GM12878 (cell line): ENCODE data around the gene PTPRN2. TPM values are rescaled to one million over a fixed set of nuclear protein-coding genes. Genes with fewer than 3 reads are reported as not detected.

ENCODE experiments used
- ATAC-seq: fragments of 200-7000 bp; cut with Tn5 transposase; 3 replicates; pipeline ENCODE4 v1.9.1; 2020; ENCODE audit warnings: mild to moderate bottlenecking, moderate library complexity
- BruUV-seq: library from RNA; stranded (reverse); fragments of 400-500 nt; replicated peaks from 2 replicates; lab custom pipeline; 2021; lab: Mats Ljungman, UMichigan
- CTCF ChIA-PET: fragments of 300-600 bp; sonication (Branson Sonifier 250); formaldehyde crosslinking; extraction: SDS; loops from one replicate; lab custom pipeline; 2021; ENCODE audit warnings: inconsistent platforms; lab: Yijun Ruan, JAX
- POLR2A ChIA-PET: fragments of 350-600 bp; formaldehyde crosslinking; extraction: SDS; loops from one replicate; lab custom pipeline; 2021; ENCODE audit warnings: inconsistent platforms; lab: Charles Lee
- RAD21 ChIA-PET: fragments of 300-600 bp; sonication (Branson Sonifier 250); formaldehyde crosslinking; loops from one replicate; lab custom pipeline; 2023; ENCODE audit warnings: antibody characterized with exemption; ENCODE audit not compliant: unreplicated experiment; lab: Charles Lee
- SMC1A ChIA-PET: fragments of 300-600 bp; sonication (Branson Sonifier 250); formaldehyde crosslinking; loops from one replicate; lab custom pipeline; 2023; ENCODE audit not compliant: unreplicated experiment, uncharacterized antibody; lab: Charles Lee
- DNase-seq: peaks from one replicate; pipeline ENCODE4 v3.0.0-alpha.2; 2011; ENCODE audit warnings: low read depth, low spot score
- FAIRE-seq: peaks from 3 replicates; lab custom pipeline; 2011; peaks lifted over from hg19 to GRCh38; lab: Jason Lieb, UNC
- H2AFZ ChIP-seq: 2 replicates; pipeline ENCODE4 v1.6.0; 2011; ENCODE audit warnings: low read depth, low read length, control low read depth; ENCODE audit not compliant: control insufficient read depth
- H3K27ac ChIP-seq: 2 replicates; pipeline ENCODE4 v1.5.1; 2011; ENCODE audit warnings: control low read depth; ENCODE audit not compliant: control insufficient read depth, insufficient read depth
- H3K27me3 ChIP-seq, 2 experiments: replicated peaks in 1 of 2; 2 replicates each; pipeline versions ENCODE4 v1.6.0 to v1.6.1; 2011; ENCODE audit warnings: low read length in 1 of 2; ENCODE audit not compliant: control insufficient read depth in 2 of 2, insufficient read depth in 2 of 2
- H3K36me3 ChIP-seq, 2 experiments: 2 replicates each; pipeline ENCODE4 v1.5.1; 2011; ENCODE audit warnings: low read length in 1 of 2; ENCODE audit not compliant: control insufficient read depth in 2 of 2, insufficient read depth in 2 of 2
- H3K4me1 ChIP-seq: 2 replicates; pipeline ENCODE4 v1.6.1; 2011; ENCODE audit warnings: mild to moderate bottlenecking, low read length, moderate library complexity, mixed read lengths; ENCODE audit not compliant: control insufficient read depth, insufficient read depth
- H3K4me2 ChIP-seq: 2 replicates; pipeline ENCODE4 v1.6.0; 2011; ENCODE audit warnings: control low read depth; ENCODE audit not compliant: control insufficient read depth, insufficient read depth
- H3K4me3 ChIP-seq: fragments of 200-600 bp; sonication (generic); 2 replicates; pipeline ENCODE4 v1.5.1; 2016
- H3K79me2 ChIP-seq: 2 replicates; pipeline ENCODE4 v1.6.0; 2011; ENCODE audit warnings: low read length; ENCODE audit not compliant: control insufficient read depth, insufficient read depth
- H3K9ac ChIP-seq: 2 replicates; pipeline ENCODE4 v1.8.0; 2011; ENCODE audit warnings: low read length, control low read depth, mixed read lengths; ENCODE audit not compliant: control insufficient read depth, insufficient read depth
- H3K9me3 ChIP-seq: replicated peaks from 3 replicates; pipeline ENCODE4 v1.5.1; 2011; ENCODE audit warnings: mild to moderate bottlenecking, low read length; ENCODE audit not compliant: control insufficient read depth, insufficient read depth
- H4K20me1 ChIP-seq: 2 replicates; pipeline ENCODE4 v1.6.0; 2011; ENCODE audit not compliant: control insufficient read depth, insufficient read depth
- DPF2 ChIP-seq: fragments of 450-650 bp; IDR thresholded peaks from 2 replicates; pipeline ENCODE4 v1.6.1; 2017; ENCODE audit warnings: mild to moderate bottlenecking
- ETV6 ChIP-seq, 2 experiments: fragments of 450-650 bp in 1 of 2; IDR thresholded peaks in 1 of 2; conservative IDR thresholded peaks in 1 of 2; 2 replicates each; pipeline ENCODE4 v1.6.1; 2014; ENCODE audit warnings: antibody characterized with exemption in 1 of 2, borderline replicate concordance in 1 of 2, low read depth in 1 of 2, mild to moderate bottlenecking in 1 of 2, moderate library complexity in 1 of 2
- FOXK2 ChIP-seq: fragments of 450-650 bp; IDR thresholded peaks from 2 replicates; pipeline ENCODE4 v1.6.1; 2017; ENCODE audit warnings: mild to moderate bottlenecking, moderate library complexity
- MEF2B ChIP-seq: fragments of 450-650 bp; IDR thresholded peaks from 2 replicates; pipeline ENCODE4 v1.6.1; 2018; ENCODE audit warnings: mild to moderate bottlenecking, moderate library complexity; ENCODE audit not compliant: partially characterized antibody, poor library complexity, severe bottlenecking
- POLR2AphosphoS2 ChIP-seq: IDR thresholded peaks from 2 replicates; pipeline ENCODE4 v1.6.1; 2011; ENCODE audit warnings: low read depth, mild to moderate bottlenecking, low read length, improper control_type of control experiment, moderate library complexity
- RAD21 ChIP-seq: IDR thresholded peaks from 2 replicates; pipeline ENCODE4 v1.6.1; 2011; ENCODE audit warnings: mild to moderate bottlenecking, low read depth, low read length, moderate library complexity; ENCODE audit not compliant: insufficient read depth
- SMARCA5 ChIP-seq: fragments of 450-650 bp; IDR thresholded peaks from 2 replicates; pipeline ENCODE4 v1.6.1; 2017; ENCODE audit warnings: mild to moderate bottlenecking
- SUZ12 ChIP-seq: fragments of 200-600 bp; sonication (generic); IDR thresholded peaks from one replicate; pipeline ENCODE4 v1.6.1; 2018; ENCODE audit warnings: antibody characterized with exemption, mild to moderate bottlenecking; ENCODE audit not compliant: unreplicated experiment
- TARDBP ChIP-seq: IDR thresholded peaks from 2 replicates; pipeline ENCODE4 v1.6.1; 2016; ENCODE audit warnings: borderline replicate concordance
- ZBED1 ChIP-seq: IDR thresholded peaks from 2 replicates; pipeline ENCODE4 v1.6.1; 2016; ENCODE audit warnings: borderline replicate concordance
- WGBS: methylation state at CpG from one replicate; pipeline ENCODE4 v1.1.6; 2016; ENCODE audit warnings: low lambda C conversion rate; ENCODE audit not compliant: insufficient replicate concordance, insufficient coverage; ENCODE audit errors: missing lambda C conversion rate; 5-methylcytosine and 5-hydroxymethylcytosine counted together
- in situ Hi-C: fragments of 300-500 bp; cut with MboI; formaldehyde crosslinking; loops from 9 replicates; pipeline ENCODE4 v1.14.3; 2018; ENCODE audit warnings: mixed read lengths
- intact Hi-C: fragments of 100-400 bp; cut with micrococcal nuclease; formaldehyde crosslinking; loops from one replicate; pipeline ENCODE4 v1.14.2; 2022; ENCODE audit not compliant: unreplicated experiment
- polyA plus RNA-seq, 11 experiments: library from polyadenylated mRNA; depleted of rRNA in 4 of 11; unstranded in 6 of 11; stranded (reverse) in 5 of 11; fragments of >200 nt; fragmentation: Nextera tagmentation in 4 of 11; fragmentation: Illumina TruSeq in 1 of 11; extraction: Ambion mirVana in 4 of 11; extraction: Trizol in 1 of 11; gene quantifications; 1 replicate in 1 of 11; 2 replicates in 10 of 11; pipeline versions ENCODE4 v1.2.1 to v1.2.3, GENCODE V29; 2011 to 2016; ENCODE audit warnings: inconsistent platforms in 2 of 11, missing spikeins in 2 of 11, low read depth in 1 of 11
- total RNA-seq, 4 experiments: library from RNA; depleted of rRNA in 3 of 4; stranded (reverse); fragments of >200 nt in 3 of 4; fragmentation: Illumina TruSeq in 1 of 4; extraction: Trizol in 1 of 4; gene quantifications; 2 replicates each; pipeline versions ENCODE4 v1.2.1 to v1.2.3, GENCODE V29; 2013 to 2021
- TF ChIP-seq, protein P1 (sequence below): fragments of 450-650 bp; IDR thresholded peaks from 2 replicates; pipeline ENCODE4 v1.6.1; 2018; ENCODE audit warnings: mild to moderate bottlenecking, low read depth, moderate library complexity; ENCODE audit not compliant: partially characterized antibody
- TF ChIP-seq, protein P2 (sequence below): IDR thresholded peaks from 2 replicates; pipeline ENCODE4 v1.6.1; 2012; ENCODE audit warnings: low read depth, low read length, improper control_type of control experiment

The PTPRN2 gene
- total and polyA plus RNA-seq, 10 of the 15 experiments (the other 5 are each of a cell fraction or from before 2014, with no cell fraction given), result 5.4 TPM; not detected in 9

DNA sequence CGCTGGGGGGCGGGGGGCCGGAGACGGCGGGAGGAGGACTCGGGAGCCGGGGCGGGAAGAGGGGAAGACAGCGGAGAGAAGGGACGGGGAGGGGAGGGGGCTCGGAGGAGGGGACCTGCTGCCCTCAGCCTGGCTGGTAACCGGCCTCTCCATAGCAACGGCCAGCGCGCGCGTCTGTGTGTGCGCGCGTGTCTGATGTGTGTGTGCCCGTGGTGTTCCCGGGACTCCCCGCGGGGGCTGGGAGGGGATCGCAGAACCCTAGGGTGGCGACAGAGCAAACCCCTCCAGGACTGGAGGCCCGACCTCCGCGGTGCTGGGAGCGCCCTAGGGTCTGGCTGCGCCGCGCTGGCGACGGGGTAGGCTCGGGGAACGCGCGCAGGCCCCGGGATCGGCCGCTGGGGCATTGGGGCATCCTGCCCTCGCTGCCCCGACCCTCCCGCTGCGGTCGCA lies 894.5 kb downstream of the PTPRN2 start:
- ChIA-PET POLR2A (no interaction called here), SMC1A (no interaction called here), RAD21 (no interaction called here)
- H2AFZ ChIP-seq, result no peak overlapping the region
- H3K36me3 ChIP-seq, result no peaks in the 10 kb centered on the region
- ATAC-seq, result no peak
- 47% methylated on average over 21 of the region's 47 CpGs for WGBS
- no peak for DNase-seq
- H3K79me2 ChIP-seq, result no peaks in the 10 kb centered on the region
- no peak overlapping the region for H3K27ac ChIP-seq
- H3K4me3 ChIP-seq, result no peak overlapping the region
- peaks cover 3% of the 10 kb centered on the region; the same call in 1 of the 3 replicates for H3K9me3 ChIP-seq
- H4K20me1 ChIP-seq, result no peaks in the 10 kb centered on the region
- no TSS peak for BruUV-seq
- in situ Hi-C loops, result no loop called here
- TF ChIP-seq, protein P1, sequence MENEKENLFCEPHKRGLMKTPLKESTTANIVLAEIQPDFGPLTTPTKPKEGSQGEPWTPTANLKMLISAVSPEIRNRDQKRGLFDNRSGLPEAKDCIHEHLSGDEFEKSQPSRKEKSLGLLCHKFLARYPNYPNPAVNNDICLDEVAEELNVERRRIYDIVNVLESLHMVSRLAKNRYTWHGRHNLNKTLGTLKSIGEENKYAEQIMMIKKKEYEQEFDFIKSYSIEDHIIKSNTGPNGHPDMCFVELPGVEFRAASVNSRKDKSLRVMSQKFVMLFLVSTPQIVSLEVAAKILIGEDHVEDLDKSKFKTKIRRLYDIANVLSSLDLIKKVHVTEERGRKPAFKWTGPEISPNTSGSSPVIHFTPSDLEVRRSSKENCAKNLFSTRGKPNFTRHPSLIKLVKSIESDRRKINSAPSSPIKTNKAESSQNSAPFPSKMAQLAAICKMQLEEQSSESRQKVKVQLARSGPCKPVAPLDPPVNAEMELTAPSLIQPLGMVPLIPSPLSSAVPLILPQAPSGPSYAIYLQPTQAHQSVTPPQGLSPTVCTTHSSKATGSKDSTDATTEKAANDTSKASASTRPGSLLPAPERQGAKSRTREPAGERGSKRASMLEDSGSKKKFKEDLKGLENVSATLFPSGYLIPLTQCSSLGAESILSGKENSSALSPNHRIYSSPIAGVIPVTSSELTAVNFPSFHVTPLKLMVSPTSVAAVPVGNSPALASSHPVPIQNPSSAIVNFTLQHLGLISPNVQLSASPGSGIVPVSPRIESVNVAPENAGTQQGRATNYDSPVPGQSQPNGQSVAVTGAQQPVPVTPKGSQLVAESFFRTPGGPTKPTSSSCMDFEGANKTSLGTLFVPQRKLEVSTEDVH, result no peak
- no peak for TF ChIP-seq ETV6 (conservative IDR thresholded peaks at IDR 0.05 in 1 of 2, IDR thresholded peaks at IDR 0.05 in 1 of 2; ENCODE audit: borderline replicate concordance in 1 of 2, low read depth in 1 of 2)
- no peak for TF ChIP-seq SMARCA5
- TF ChIP-seq ZBED1, result no peak
- no peak for TF ChIP-seq FOXK2
- TF ChIP-seq TARDBP, result no peak
- no peak for TF ChIP-seq POLR2AphosphoS2
- TF ChIP-seq SUZ12, result no peak
- no peak for TF ChIP-seq MEF2B
- TF ChIP-seq DPF2, result no peak
- TF ChIP-seq, protein P2, sequence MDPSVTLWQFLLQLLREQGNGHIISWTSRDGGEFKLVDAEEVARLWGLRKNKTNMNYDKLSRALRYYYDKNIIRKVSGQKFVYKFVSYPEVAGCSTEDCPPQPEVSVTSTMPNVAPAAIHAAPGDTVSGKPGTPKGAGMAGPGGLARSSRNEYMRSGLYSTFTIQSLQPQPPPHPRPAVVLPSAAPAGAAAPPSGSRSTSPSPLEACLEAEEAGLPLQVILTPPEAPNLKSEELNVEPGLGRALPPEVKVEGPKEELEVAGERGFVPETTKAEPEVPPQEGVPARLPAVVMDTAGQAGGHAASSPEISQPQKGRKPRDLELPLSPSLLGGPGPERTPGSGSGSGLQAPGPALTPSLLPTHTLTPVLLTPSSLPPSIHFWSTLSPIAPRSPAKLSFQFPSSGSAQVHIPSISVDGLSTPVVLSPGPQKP, result no peak
- TF ChIP-seq RAD21, result no peak
- TF ChIP-seq, all 136 proteins: peak for 0
- intact Hi-C loops, result no loop called here
- CTCF ChIA-PET, result no interaction called here
- no peaks in the 10 kb centered on the region for H3K4me1 ChIP-seq
- no peaks in the 10 kb centered on the region for H3K27me3 ChIP-seq
- H3K4me2 ChIP-seq, result no peak overlapping the region
- no peak for FAIRE-seq
- H3K9ac ChIP-seq, result no peak overlapping the region
